HepG2 (cell line): Measurements from ENCODE around the gene TEKT2. TPM values are rescaled to one million over a fixed set of nuclear protein-coding genes. Genes with fewer than 3 reads are reported as not detected.

ENCODE experiments used
- CAMTA2 ChIP-seq: sonication (generic); formaldehyde crosslinking; IDR thresholded peaks from 2 replicates; pipeline ENCODE4 v1.4.0; 2020; ENCODE audit warnings: mild to moderate bottlenecking, missing genetic modification reagents, borderline replicate concordance
- FOXJ3 ChIP-seq: sonication (generic); formaldehyde crosslinking; IDR thresholded peaks from 2 replicates; pipeline ENCODE4 v1.4.0; 2020; ENCODE audit warnings: missing genetic modification reagents, mild to moderate bottlenecking, borderline replicate concordance
- FOXO4 ChIP-seq: sonication (generic); formaldehyde crosslinking; conservative IDR thresholded peaks from 2 replicates; pipeline ENCODE4 v1.8.1; 2023; ENCODE audit warnings: missing genetic modification reagents
- FOXP4 ChIP-seq: sonication (generic); formaldehyde crosslinking; IDR thresholded peaks from 2 replicates; pipeline ENCODE4 v1.4.0; 2020; ENCODE audit warnings: missing genetic modification reagents
- HOXA3 ChIP-seq: sonication (generic); formaldehyde crosslinking; IDR thresholded peaks from 2 replicates; pipeline ENCODE4 v1.5.0; 2020; ENCODE audit warnings: missing genetic modification reagents
- KDM1A ChIP-seq: IDR thresholded peaks from 2 replicates; pipeline ENCODE4 v1.6.1; 2016; ENCODE audit warnings: missing compliant biosample characterization
- KDM3A ChIP-seq: IDR thresholded peaks from 2 replicates; pipeline ENCODE4 v1.6.1; 2018; ENCODE audit warnings: low read depth, missing compliant biosample characterization
- MED13 ChIP-seq: sonication (generic); formaldehyde crosslinking; IDR thresholded peaks from 2 replicates; pipeline ENCODE4 v1.5.0; 2020; ENCODE audit warnings: missing genetic modification reagents
- MED8 ChIP-seq: sonication (generic); formaldehyde crosslinking; IDR thresholded peaks from 2 replicates; pipeline ENCODE4 v1.8.1; 2023; ENCODE audit warnings: mild to moderate bottlenecking, missing genetic modification reagents; ENCODE audit not compliant: insufficient replicate concordance
- NFATC3 ChIP-seq: sonication (generic); formaldehyde crosslinking; IDR thresholded peaks from 2 replicates; pipeline ENCODE4 v1.5.1; 2020; ENCODE audit warnings: mild to moderate bottlenecking, missing genetic modification reagents
- PHF8 ChIP-seq: sonication (generic); formaldehyde crosslinking; IDR thresholded peaks from 2 replicates; pipeline ENCODE4 v1.5.0; 2020; ENCODE audit warnings: missing genetic modification reagents
- TFDP2 ChIP-seq: sonication (generic); formaldehyde crosslinking; IDR thresholded peaks from 2 replicates; pipeline ENCODE4 v1.4.0; 2020; ENCODE audit warnings: missing genetic modification reagents
- ZNF138 ChIP-seq: sonication (generic); formaldehyde crosslinking; IDR thresholded peaks from 2 replicates; pipeline ENCODE4 v1.5.0; 2020; ENCODE audit warnings: mild to moderate bottlenecking, low read depth, missing genetic modification reagents
- ZNF720 ChIP-seq: sonication (generic); formaldehyde crosslinking; IDR thresholded peaks from 2 replicates; pipeline ENCODE4 v1.4.0; 2020; ENCODE audit warnings: missing genetic modification reagents
- ZNF784 ChIP-seq: sonication (generic); formaldehyde crosslinking; IDR thresholded peaks from 2 replicates; pipeline ENCODE4 v1.5.1; 2020; ENCODE audit warnings: missing genetic modification reagents, mild to moderate bottlenecking, borderline replicate concordance
- polyA plus RNA-seq, 8 experiments: library from polyadenylated mRNA; depleted of rRNA in 3 of 8; stranded (reverse) in 7 of 8; unstranded in 1 of 8; fragments of >200 nt; fragmentation: Illumina TruSeq in 4 of 8; extraction: Trizol in 4 of 8; gene quantifications; 2 replicates each; pipeline versions ENCODE4 v1.2.1 to v1.2.3, GENCODE V29; 2011 to 2016; ENCODE audit warnings: low read depth in 4 of 8, missing spikeins in 1 of 8, mixed read lengths in 1 of 8; ENCODE audit not compliant: insufficient read depth in 1 of 8
- total RNA-seq, 5 experiments: library from RNA; depleted of rRNA; stranded (reverse); fragments of >200 nt; fragmentation: Illumina TruSeq; extraction: Trizol; gene quantifications; 2 replicates each; pipeline ENCODE4 v1.2.3, GENCODE V29; 2016; ENCODE audit warnings: low read depth in 1 of 5
- TF ChIP-seq, protein P1 (sequence below): sonication (generic); formaldehyde crosslinking; IDR thresholded peaks from 2 replicates; pipeline ENCODE4 v1.4.0; 2020; ENCODE audit warnings: mild to moderate bottlenecking, missing genetic modification reagents, borderline replicate concordance
- TF ChIP-seq, protein P2 (sequence below): sonication (generic); formaldehyde crosslinking; IDR thresholded peaks from 2 replicates; pipeline ENCODE4 v1.8.1; 2023; ENCODE audit warnings: mild to moderate bottlenecking, inconsistent platforms, moderate library complexity, missing genetic modification reagents, borderline replicate concordance

Gene TEKT2
- total and polyA plus RNA-seq, 2 of the 13 experiments (the other 11 are each of a cell fraction or from before 2014, with no cell fraction given), result 0.31 to 0.38 TPM

DNA sequence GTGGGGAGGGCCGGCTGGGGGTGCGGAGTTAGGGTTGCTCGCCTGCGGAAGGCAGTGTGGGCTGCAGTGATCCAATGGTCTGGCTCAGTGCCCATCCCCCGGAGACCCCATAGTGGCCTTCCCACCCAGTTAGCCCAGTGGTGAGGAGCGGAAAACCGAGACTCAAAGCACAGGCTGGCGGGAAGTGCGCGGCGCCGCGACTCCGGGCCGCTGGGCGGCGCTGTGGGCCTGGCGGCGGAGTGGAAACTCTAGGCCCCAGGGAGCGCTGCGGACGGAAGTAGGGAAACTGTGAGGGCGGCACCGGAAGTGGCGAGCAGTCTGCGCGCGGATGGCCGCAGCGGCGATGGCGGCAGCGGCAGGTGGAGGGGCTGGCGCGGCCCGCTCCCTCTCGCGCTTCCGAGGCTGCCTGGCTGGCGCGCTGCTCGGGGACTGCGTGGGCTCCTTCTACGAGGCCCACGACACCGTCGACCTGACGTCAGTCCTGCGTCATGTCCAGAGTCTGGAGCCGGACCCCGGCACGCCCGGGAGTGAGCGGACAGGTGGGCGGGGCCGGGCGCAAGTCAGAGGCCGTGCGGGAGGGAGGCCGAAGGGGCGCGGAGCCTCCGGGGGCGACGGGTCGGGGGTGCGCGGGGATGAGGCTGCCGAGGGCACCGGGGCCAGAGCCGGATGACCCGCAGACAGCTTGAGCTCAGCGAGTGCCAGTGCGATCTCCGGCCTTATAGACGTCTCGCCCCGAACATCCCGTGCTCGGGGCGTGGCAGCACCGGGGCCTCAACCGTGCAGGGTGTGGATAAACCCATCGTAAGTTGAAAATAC is 4.9 kb downstream of the TEKT2 start, which contains the start of gene ADPRS (continued):
- TF ChIP-seq, protein P1, sequence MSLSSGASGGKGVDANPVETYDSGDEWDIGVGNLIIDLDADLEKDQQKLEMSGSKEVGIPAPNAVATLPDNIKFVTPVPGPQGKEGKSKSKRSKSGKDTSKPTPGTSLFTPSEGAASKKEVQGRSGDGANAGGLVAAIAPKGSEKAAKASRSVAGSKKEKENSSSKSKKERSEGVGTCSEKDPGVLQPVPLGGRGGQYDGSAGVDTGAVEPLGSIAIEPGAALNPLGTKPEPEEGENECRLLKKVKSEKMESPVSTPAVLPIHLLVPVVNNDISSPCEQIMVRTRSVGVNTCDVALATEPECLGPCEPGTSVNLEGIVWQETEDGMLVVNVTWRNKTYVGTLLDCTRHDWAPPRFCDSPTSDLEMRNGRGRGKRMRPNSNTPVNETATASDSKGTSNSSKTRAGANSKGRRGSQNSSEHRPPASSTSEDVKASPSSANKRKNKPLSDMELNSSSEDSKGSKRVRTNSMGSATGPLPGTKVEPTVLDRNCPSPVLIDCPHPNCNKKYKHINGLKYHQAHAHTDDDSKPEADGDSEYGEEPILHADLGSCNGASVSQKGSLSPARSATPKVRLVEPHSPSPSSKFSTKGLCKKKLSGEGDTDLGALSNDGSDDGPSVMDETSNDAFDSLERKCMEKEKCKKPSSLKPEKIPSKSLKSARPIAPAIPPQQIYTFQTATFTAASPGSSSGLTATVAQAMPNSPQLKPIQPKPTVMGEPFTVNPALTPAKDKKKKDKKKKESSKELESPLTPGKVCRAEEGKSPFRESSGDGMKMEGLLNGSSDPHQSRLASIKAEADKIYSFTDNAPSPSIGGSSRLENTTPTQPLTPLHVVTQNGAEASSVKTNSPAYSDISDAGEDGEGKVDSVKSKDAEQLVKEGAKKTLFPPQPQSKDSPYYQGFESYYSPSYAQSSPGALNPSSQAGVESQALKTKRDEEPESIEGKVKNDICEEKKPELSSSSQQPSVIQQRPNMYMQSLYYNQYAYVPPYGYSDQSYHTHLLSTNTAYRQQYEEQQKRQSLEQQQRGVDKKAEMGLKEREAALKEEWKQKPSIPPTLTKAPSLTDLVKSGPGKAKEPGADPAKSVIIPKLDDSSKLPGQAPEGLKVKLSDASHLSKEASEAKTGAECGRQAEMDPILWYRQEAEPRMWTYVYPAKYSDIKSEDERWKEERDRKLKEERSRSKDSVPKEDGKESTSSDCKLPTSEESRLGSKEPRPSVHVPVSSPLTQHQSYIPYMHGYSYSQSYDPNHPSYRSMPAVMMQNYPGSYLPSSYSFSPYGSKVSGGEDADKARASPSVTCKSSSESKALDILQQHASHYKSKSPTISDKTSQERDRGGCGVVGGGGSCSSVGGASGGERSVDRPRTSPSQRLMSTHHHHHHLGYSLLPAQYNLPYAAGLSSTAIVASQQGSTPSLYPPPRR (CRISPR knock-in tag), result no peak
- TF ChIP-seq ZNF138 (CRISPR knock-in tag) (peak; percentile 94), KDM1A (CRISPR knock-in tag) (no peak), FOXP4 (CRISPR knock-in tag) (peak; percentile 64), TFDP2 (CRISPR knock-in tag) (peak; percentile 89), ZNF784 (CRISPR knock-in tag) (peak; percentile 92; the same call in 1 of the 2 replicates), CAMTA2 (peak; percentile 23; the same call in 1 of the 2 replicates), PHF8 (CRISPR knock-in tag) (peak; percentile 95), ZNF720 (CRISPR knock-in tag) (no peak), HOXA3 (peak; percentile 99), FOXO4 (CRISPR knock-in tag) (no peak), FOXJ3 (CRISPR knock-in tag) (no peak), KDM3A (CRISPR knock-in tag) (peak; percentile 95), MED8 (CRISPR knock-in tag) (peak; percentile 76), MED13 (peak; percentile 50), NFATC3 (no peak)
- TF ChIP-seq, protein P2, sequence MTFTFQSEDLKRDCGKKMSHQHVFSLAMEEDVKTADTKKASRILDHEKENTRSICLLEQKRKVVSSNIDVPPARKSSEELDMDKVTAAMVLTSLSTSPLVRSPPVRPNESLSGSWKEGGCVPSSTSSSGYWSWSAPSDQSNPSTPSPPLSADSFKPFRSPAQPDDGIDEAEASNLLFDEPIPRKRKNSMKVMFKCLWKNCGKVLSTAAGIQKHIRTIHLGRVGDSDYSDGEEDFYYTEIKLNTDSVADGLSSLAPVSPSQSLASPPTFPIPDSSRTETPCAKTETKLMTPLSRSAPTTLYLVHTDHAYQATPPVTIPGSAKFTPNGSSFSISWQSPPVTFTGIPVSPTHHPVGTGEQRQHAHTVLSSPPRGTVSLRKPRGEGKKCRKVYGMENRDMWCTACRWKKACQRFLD, result peak; percentile 80; the same call in 1 of the 2 replicates
